Fibroblast of mammary gland (primary cell): ENCODE measurements around the gene VTI1A.
"Not testable (repeated sequence)": the region's sequence is repeated elsewhere in the genome, so short reads cannot be mapped to it uniquely, and the experiment has no call there.

Experiments
- DNase-seq: peaks from one replicate; pipeline ENCODE4 v3.0.0-alpha.2; 2010; ENCODE audit warnings: low read depth
- H3K4me3 ChIP-seq: 2 replicates; pipeline ENCODE4 v1.5.1; 2011; ENCODE audit warnings: low read depth, mild to moderate bottlenecking, low read length, moderate library complexity; ENCODE audit not compliant: control insufficient read depth
- TF ChIP-seq, protein P1 (sequence below): conservative IDR thresholded peaks from 2 replicates; pipeline ENCODE4 v1.5.1; 2011; ENCODE audit warnings: low read depth, low read length, inconsistent platforms; ENCODE audit not compliant: control insufficient read depth, insufficient read depth

VTI1A gene

GRCh38 chr10:112533916-112534315 lies 86.9 kb downstream of the VTI1A start:
- peak; percentile 32 for DNase-seq

GRCh38 chr10:112535531-112535951 lies 88.5 kb downstream of the VTI1A start:
- no peak for DNase-seq
- no peak overlapping the region for H3K4me3 ChIP-seq
- TF ChIP-seq, protein P1, sequence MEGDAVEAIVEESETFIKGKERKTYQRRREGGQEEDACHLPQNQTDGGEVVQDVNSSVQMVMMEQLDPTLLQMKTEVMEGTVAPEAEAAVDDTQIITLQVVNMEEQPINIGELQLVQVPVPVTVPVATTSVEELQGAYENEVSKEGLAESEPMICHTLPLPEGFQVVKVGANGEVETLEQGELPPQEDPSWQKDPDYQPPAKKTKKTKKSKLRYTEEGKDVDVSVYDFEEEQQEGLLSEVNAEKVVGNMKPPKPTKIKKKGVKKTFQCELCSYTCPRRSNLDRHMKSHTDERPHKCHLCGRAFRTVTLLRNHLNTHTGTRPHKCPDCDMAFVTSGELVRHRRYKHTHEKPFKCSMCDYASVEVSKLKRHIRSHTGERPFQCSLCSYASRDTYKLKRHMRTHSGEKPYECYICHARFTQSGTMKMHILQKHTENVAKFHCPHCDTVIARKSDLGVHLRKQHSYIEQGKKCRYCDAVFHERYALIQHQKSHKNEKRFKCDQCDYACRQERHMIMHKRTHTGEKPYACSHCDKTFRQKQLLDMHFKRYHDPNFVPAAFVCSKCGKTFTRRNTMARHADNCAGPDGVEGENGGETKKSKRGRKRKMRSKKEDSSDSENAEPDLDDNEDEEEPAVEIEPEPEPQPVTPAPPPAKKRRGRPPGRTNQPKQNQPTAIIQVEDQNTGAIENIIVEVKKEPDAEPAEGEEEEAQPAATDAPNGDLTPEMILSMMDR, result no peak

More at GRCh38 chr10:112533916-112534315, 86.9 kb downstream of the VTI1A start:
- no peak overlapping the region for H3K4me3 ChIP-seq
- TF ChIP-seq, protein P1, result no peak

DNA sequence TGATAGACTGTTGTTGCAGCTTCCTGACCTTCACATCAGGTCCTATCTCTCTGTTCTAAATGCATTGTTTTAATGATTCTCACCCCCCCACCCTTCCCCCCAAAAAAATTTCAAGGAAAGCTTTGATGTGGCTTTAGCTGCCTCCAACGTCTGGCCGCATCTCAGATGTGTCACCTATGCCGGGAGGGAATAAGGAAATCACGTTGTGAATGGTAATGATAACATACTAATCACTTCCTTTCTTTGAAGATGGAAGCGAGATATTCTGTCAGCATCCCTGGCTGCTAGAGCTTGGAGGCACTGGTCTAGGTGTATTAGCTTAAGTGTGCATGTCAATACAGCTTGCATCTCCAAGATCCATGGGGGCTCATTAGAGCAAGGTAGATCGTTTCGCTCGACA lies 89.6 kb downstream of the VTI1A start:
- H3K4me3 ChIP-seq, result no peak overlapping the region
- no peak for DNase-seq
- TF ChIP-seq, protein P1, result no peak

- DNase-seq, result no peak
- TF ChIP-seq, protein P1, result no peak
- H3K4me3 ChIP-seq, result no peak overlapping the region
Observed at GRCh38 chr10:112538168-112538567, 91.2 kb downstream of the VTI1A start.

DNA sequence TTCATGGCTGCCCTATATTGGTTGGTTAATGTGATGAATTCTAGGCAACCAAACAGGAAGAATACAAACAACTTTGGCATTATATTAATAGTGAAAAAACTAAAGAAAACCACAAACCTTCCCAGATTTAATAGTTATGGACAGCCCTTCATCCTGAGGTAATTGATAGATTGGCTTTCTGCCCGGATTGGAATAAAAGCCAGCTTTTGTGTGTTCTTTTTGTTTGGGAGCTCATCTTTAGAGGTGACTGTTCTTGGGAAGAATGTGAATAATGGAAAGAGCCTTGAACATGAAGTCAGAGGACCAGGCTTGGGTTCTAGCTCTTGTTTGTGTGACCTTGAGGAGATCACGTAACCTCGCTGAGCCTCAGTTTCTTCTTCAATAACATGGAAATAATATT lies 92.3 kb downstream of the VTI1A start:
- TF ChIP-seq, protein P1, result no peak
- peak; percentile 31 for DNase-seq
- no peak overlapping the region for H3K4me3 ChIP-seq

DNA sequence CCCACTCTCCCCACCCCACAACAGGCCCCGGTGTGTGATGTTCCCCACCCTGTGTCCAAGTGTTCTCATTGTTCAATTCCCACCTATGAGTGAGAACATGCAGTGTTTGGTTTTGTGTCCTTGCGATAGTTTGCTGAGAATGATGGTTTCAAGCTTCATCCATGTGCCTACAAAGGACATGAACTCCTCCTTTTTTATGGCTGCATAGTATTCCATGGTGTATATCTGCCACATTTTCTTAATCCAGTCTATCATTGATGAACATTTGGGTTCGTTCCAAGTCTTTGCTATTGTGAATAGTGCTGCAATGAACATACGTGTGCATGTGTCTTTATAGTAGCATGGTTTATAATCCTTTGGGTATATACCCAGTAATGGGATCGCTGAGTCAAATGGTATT lies 95.8 kb downstream of the VTI1A start:
- not testable (repeated sequence) for DNase-seq, H3K4me3 ChIP-seq

DNA sequence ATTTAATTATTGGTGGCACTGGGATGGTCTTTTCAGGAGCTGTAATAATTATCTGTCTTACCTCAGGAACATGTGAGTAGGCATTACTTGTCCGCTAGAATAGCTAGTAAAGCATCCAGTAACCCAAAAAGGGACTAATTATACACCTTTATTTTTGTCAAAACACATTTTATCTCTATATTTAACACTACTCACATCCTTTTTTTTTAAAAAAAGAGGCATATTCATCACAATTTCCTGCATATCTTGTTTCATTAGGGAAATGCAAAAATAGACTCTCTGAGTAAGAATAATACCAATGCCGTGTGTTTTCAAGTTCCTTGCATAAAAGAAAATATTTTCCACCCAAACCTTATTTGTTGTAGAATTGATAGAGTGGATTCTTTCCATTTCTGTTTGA lies 99.5 kb downstream of the VTI1A start:
- no peak for DNase-seq
- TF ChIP-seq, protein P1, result no peak

More for the DNA sequence above, 99.5 kb downstream of the VTI1A start:
- H3K4me3 ChIP-seq, result no peak overlapping the region
